Hematopoietic multipotent progenitor cell treated with erythropoietin and hydrocortisone succinate and interleukin-3 and kit ligand, for 8 days (in vitro differentiated cells): ENCODE data around the gene SOCS6.
A peak's percentile ranks its signal among the peaks of the same experiment; 100 is the strongest.
"Not testable (repeated sequence)": the region's sequence is repeated elsewhere in the genome, so short reads cannot be mapped to it uniquely, and the experiment has no call there.

ENCODE experiments used
- DNase-seq: peaks from one replicate; pipeline ENCODE4 v3.0.0-alpha.2; 2015

The SOCS6 gene

DNA sequence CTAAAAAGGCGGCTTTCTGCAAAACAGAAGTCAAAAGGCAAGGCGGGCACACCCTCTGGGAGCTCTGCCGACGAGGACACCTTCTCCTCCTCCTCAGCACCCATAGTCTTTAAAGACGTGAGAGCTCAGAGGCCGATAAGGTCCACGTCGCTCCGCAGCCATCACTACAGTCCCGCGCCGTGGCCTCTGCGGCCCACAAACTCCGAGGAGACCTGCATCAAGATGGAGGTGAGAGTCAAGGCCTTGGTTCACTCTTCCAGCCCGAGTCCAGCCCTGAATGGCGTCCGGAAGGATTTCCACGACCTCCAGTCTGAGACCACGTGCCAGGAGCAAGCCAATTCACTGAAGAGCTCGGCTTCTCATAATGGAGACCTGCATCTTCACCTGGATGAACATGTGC lies 36.1 kb downstream of the SOCS6 start:
- no peak for DNase-seq

- DNase-seq, result no peak
These were observed 37.4 kb downstream of the SOCS6 start for GRCh38 chr18:70326255-70326654.

DNA sequence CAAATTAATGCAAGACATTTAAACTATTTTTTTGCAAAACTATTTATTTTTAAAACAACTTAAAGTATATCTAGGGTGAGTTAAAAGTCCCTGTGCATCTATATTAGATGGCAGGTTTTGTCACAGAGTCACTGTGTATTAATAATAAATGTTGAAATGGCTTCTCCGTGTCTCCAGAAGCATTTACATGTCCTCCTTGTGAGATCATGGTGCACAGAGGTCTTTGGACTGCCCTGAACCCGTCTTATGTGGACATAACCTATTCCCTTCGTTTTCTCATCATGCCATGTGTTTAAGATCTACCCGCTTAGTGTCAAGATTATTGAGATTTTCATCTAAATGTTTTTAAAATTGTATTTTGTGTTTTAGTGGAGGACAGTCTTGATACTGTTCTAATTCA lies 39.3 kb downstream of the SOCS6 start:
- DNase-seq, result no peak

- DNase-seq, result no peak
These were observed 40.2 kb downstream of the SOCS6 start for GRCh38 chr18:70329071-70329470.

GRCh38 chr18:70330887-70331286 lies 42.0 kb downstream of the SOCS6 start:
- no peak for DNase-seq

DNA sequence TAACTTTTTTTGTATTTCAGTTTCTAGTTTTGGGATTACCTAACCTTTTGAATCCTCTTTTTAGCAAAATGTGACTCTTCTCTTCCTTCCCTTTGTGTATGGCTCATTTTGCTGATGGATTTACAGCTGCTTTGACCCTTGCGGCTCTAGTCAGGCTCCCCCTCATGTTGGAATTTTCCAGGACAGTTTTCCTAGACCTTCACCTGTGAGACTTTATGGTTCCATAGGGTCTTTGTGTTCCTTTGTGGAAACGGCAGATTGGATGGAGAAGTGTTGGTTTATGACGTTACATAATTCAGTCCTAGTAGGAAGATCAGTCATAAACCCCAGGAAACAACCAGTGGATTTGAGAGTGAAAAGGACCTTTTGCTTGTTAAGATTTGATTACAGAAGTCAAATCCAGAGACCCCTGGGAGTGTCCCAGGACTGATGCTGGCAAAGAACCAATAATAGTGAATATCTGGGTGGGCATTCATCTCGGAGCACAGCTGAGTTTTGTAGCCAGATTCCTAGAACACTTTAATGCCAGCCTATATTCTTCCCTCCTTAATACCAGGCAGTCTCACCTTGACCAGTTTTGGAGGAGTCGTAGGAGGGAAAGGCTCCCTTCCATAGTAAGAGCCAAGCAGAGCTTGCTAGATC lies 42.7 kb downstream of the SOCS6 start:
- no peak for DNase-seq

DNA sequence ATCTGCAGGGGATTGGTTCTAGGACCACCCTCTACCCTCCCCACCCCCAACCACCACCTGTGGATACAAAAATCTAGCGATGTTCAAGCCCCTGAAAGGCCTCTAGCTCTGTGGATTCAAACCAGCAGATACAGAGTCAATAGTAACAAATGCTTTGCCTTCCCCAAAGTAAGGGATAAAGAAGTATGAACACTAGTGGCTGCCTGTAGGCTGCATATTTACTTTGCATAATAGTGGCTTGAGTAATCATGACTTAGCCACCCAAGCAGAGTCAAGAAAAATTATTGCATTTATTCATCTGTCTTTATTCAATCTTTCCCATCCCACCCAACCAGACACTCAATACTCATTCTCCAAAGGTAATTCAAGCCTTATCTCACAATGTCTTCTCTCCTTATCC lies 43.8 kb downstream of the SOCS6 start:
- DNase-seq, result no peak

DNA sequence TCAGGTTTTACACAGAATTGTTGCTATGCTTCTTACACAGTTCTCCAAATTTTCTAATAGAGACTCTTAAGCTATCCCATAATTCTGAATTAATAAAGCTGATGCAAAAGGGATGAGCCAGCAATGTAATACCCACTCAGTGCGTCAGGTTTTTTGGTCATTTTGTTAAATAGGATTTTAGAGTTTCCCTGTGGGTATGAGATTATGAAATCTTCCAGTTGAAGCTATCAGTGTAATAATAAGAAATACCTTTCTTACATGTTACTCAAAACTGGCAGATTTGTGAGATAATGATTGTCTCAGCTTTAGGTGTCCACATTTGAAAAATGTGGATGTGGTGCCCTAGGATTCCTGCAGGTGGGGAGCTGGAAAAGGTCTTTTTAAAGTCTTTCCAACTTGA lies 44.5 kb downstream of the SOCS6 start:
- DNase-seq, result no peak

GRCh38 chr18:70333757-70334156 lies 44.9 kb downstream of the SOCS6 start:
- no peak for DNase-seq

DNA sequence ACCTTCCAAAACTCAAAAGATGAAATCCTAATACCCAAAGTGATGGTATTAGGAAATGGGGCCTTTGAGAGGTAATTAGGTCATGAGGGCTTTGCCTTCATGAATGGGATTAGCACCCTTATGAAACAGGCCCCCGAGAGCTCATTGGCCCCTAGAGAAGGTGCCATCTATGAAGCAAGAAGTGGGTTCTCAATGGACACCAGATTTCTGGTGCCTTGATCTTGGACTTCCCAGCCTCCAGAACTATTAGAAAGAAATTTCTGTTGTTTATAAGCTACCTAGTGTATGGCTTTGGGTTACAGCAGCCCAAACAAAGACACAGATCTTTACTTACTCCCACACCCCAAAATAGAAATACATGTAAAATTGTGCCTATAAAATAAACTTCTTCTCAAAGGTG lies 45.4 kb downstream of the SOCS6 start:
- no peak for DNase-seq

GRCh38 chr18:70334728-70335329 lies 46.0 kb downstream of the SOCS6 start:
- no peak for DNase-seq

DNA sequence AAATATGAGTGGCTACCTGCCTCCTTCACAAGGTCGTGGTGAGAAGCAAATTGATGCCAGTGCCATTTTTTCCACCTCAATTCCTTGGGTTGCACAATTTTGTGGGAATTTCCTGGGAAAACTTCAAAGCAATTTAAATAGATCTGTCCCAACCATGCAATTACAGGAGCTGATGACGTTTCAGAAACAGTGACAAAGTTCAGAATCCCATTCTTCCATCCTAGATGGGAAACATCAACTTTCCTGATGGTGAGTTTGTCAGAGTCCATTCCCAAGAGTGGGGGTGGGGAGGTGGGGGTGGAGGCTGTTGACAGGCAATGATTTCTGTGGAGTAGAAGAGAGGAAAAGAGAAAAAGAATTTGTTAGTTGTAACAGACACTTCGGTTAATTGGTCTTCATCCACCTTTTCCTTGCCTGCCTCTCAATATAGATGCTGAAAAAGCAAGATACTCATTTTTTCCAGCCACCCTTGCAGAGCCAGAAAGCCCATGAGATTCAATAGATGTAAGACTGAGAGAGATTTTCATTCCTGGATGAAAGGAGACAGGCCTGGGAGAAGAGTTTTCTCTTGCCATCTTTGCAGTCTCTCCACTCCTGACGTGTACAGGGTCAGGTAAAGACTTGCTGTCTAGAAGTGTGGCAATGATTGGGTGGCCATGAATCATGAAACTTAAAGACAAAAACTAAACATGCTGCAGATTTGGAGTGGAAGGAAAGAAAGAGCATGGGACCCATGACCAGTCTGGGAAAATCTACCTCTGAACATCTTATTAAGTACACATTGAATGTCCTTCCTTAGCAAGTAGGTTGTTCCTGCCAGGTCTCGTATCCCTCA lies 47.3 kb downstream of the SOCS6 start:
- no peak for DNase-seq

- DNase-seq, result peak; percentile 47
These were observed 48.5 kb downstream of the SOCS6 start for GRCh38 chr18:70337139-70337972.

DNA sequence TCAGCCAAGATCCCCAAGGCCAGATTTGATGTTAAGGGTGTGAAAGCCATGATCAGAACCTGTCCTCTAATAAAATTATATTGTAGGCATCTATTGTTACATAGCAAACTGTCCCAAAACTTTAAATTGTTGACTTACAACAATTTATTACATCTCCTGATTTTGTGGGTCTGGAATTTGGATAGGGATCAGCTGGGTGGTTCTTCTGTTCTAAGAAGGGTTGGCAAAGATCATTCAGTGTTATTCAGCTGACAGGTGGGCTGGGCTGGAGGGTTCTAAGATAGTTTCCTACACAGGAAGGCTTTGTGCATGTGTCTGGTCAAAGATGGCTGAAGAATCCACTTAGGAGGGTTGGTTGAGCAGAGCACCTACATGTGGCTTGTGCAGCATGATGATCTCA lies 50.0 kb downstream of the SOCS6 start:
- DNase-seq, result no peak

- DNase-seq, result no peak
These were observed 51.1 kb downstream of the SOCS6 start for GRCh38 chr18:70339915-70340314.

DNA sequence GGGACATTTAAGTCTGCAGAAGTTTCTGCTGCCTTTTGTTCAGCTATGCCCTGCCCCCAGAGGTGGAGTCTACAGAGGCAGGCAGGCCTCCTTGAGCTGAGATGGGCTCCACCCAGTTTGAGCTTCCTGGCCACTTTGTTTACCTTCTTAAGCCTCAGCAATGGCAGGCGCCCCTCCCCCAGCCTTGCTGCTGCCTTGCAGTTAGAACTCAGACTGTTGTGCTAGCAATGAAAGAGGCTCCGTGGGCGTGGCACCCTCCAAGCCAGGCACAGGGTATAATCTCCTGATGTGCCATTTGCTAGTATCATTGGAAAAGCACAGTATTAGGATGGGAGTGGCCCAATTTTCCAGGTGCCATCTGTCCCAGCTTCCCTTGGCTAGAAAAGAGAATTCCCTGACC lies 59.6 kb downstream of the SOCS6 start:
- DNase-seq, result not testable (repeated sequence)

DNA sequence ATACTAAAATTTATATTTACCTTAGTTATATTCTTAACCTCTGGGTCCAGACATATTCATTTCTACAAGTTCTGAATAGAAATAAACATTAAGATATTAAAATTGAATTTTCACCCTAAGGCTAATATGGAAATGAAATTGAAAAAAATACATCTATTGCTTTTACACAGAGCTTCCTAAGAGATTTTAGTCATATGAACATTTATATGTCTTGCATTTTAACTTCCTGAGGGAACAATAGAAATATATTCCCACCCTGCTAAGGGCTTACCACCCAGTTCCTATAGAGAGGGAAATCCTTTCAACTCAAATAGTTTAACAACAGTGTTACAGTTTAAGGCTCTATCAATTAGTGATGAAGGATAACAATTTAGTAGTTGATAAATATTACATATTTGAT lies 60.5 kb downstream of the SOCS6 start:
- DNase-seq, result no peak

DNA sequence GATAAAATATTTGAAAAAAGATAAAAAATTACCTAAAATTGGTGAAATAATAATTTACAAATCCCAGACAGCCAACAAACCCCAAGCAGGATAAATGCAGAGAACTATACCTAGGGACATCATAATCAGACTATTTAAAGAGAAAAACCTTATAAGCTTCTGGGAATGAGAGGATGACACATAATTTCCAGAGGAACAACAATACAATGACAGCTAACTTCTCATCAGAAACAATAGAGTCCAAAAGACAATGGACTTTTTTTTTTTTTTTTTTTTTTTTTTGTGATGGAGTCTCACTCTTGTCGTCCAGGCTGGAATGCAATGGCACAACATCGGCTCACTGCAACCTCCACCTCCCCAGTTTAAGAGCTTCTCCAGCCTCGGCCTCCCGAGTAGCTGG lies 65.2 kb downstream of the SOCS6 start:
- DNase-seq, result no peak

DNA sequence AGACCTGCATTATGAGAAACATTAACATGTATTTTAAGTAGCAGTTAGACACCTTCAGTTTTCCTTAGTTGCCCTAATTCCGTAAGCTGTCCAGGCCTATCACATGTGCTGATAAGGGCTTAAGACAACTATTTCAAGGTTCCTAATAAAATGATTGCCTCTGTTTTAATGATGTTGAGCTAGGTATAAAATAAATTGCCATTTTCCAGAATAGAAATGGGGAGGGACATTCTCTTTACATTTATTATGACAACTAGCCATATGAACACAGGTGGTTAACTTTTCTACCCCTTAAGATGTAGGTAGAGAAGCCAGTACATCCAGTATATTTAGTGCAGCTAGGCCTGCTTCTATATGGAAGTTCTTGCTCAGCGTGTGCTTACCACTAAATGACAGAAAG lies 65.9 kb downstream of the SOCS6 start:
- DNase-seq, result no peak

- no peak for DNase-seq
These were observed 67.0 kb downstream of the SOCS6 start for GRCh38 chr18:70355620-70356385.

DNA sequence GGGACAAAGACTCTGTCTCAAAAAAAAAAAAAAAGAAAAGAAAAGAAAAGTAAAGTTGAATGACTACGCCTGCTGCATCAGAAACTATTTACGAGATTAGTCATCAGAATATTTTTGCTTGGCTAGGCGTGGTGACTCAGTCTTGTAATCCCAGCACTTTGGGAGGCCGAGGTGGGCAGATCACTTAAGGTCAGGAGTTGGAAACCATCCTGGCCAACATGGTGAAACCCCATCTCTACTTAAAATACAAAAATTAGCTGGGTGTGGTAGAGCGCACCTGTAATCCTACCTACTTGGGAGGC lies 69.2 kb downstream of the SOCS6 start:
- not testable (repeated sequence) for DNase-seq

DNA sequence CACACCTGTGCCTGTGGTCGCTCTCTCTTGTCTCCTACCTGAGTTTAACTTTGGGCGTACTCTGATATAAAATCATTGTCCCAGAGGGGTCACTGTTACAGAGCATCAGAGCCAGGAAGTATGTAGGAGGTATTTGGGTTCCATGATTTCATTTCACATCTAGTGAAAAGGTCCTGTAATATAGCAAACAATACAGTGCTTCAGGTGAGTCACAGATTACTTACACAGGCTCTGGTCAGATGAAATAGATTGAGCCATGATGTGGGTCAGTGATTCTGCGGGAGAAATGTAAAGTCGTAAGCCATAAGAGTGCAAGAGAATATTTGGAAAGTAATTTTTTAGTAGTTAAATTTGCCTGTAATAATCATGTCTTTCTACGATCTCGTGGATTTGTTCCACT lies 70.2 kb downstream of the SOCS6 start:
- no peak for DNase-seq

GRCh38 chr18:70362258-70362657 lies 73.4 kb downstream of the SOCS6 start:
- no peak for DNase-seq
